Measurements from ENCODE around the gene LCN9. TPM values are rescaled to one million over a fixed set of nuclear protein-coding genes. Genes with fewer than 3 reads are reported as not detected.

Gene LCN9
- total and polyA plus RNA-seq, 2 of the 4 experiments (the other 2 are of a cell fraction) = not detected

- dilution Hi-C loops (cut with HindIII; ENCODE audit: low sequenced_read_pairs, unreplicated experiment) (no loop called here), intact Hi-C loops (cut with micrococcal nuclease) (no loop called here), in situ Hi-C loops (cut with MboI; ENCODE audit: low sequenced_read_pairs) (loop anchor here (10.0 kb wide), 1 partner anchor 419 kb away; no protein-coding TSS in a partner anchor)
- WGBS, 2 experiments (ENCODE audit: extremely low coverage in 2 of 2, insufficient read length in 1 of 2) = 52% methylated on average over 10 of the region's 14 CpGs; no CpG with 5 or more reads in 1 of the 2 experiments
- ChIA-PET CTCF (no interaction called here), POLR2A (ENCODE audit: unreplicated experiment) (no interaction called here)
- Histone ChIP-seq H3K9ac (ENCODE audit: low read depth, low read length) (no peak overlapping the region), H3K56ac (ENCODE audit: extremely low read depth, insufficient read depth, low read length) (no peak overlapping the region), H3K4me1 (ENCODE audit: control insufficient read depth, insufficient read depth, low read length) (peaks cover 1% of the 10 kb centered on the region; the same call in 1 of the 2 replicates), H2BK20ac (ENCODE audit: low read depth, low read length) (no peak overlapping the region), H3K14ac (replicated peaks; ENCODE audit: low read depth, low read length) (no peak overlapping the region), H3K9me1 (ENCODE audit: insufficient read depth, low read length) (no peaks in the 10 kb centered on the region), H3K18ac (ENCODE audit: low read depth, low read length) (no peak overlapping the region), H3K9me3 (ENCODE audit: control insufficient read depth, insufficient read depth, low read length) (no peaks in the 10 kb centered on the region), H3K27ac (ENCODE audit: insufficient read depth, low read length) (no peak overlapping the region), H2AFZ (replicated peaks; ENCODE audit: low read length, poor library complexity) (peak overlapping the region; percentile 21), H3K23ac (ENCODE audit: low read depth, low read length) (no peak overlapping the region), H4K8ac (ENCODE audit: low read depth in 2 of 2, low read length in 2 of 2) (no peak overlapping the region), H2BK5ac (ENCODE audit: low read depth, low read length, poor library complexity, severe bottlenecking) (no peak overlapping the region), H3K4me2 (ENCODE audit: low read depth, low read length) (no peak overlapping the region), H3K4ac (ENCODE audit: low read depth, low read length) (no peak overlapping the region), H2AK5ac (ENCODE audit: low read depth, low read length) (no peak overlapping the region), H4K5ac (ENCODE audit: low read depth, low read length) (no peak overlapping the region), H3K79me1 (ENCODE audit: low read depth in 1 of 2, low read length in 2 of 2) (no peaks in the 10 kb centered on the region), H2AK9ac (replicated peaks; ENCODE audit: low read depth, low read length, poor library complexity) (no peak overlapping the region), H3K36me3 (ENCODE audit: control insufficient read depth, insufficient read depth, low read length) (no peaks in the 10 kb centered on the region), H4K20me1 (ENCODE audit: insufficient read depth, low read length) (no peaks in the 10 kb centered on the region), H2BK120ac (ENCODE audit: low read depth, low read length) (no peak overlapping the region), H4K91ac (ENCODE audit: insufficient read depth, low read depth, low read length) (no peak overlapping the region), H2BK15ac (ENCODE audit: low read depth, low read length) (no peak overlapping the region), H3K27me3 (ENCODE audit: control insufficient read depth, insufficient read depth, low read length) (peaks cover 18% of the 10 kb centered on the region; the same call in 1 of the 2 replicates), H3K4me3 (ENCODE audit: insufficient read depth, low read depth, low read length) (no peak overlapping the region)
- DNase-seq (no peak), ATAC-seq (ENCODE audit: low read depth) (no peak)
- no TSS peak for BruUV-seq (replicated peaks)
- TF ChIP-seq BHLHE40 (IDR thresholded peaks at IDR 0.05; ENCODE audit: low read depth, low read length) = no peak
- TF ChIP-seq FOS (IDR thresholded peaks at IDR 0.05; ENCODE audit: low read depth, low read length) = no peak
- no peak for TF ChIP-seq MXI1 (IDR thresholded peaks at IDR 0.05; ENCODE audit: borderline replicate concordance, low read depth, low read length)
- TF ChIP-seq SMC3 (IDR thresholded peaks at IDR 0.05; ENCODE audit: low read depth, low read length) = no peak
- TF ChIP-seq, protein P1, sequence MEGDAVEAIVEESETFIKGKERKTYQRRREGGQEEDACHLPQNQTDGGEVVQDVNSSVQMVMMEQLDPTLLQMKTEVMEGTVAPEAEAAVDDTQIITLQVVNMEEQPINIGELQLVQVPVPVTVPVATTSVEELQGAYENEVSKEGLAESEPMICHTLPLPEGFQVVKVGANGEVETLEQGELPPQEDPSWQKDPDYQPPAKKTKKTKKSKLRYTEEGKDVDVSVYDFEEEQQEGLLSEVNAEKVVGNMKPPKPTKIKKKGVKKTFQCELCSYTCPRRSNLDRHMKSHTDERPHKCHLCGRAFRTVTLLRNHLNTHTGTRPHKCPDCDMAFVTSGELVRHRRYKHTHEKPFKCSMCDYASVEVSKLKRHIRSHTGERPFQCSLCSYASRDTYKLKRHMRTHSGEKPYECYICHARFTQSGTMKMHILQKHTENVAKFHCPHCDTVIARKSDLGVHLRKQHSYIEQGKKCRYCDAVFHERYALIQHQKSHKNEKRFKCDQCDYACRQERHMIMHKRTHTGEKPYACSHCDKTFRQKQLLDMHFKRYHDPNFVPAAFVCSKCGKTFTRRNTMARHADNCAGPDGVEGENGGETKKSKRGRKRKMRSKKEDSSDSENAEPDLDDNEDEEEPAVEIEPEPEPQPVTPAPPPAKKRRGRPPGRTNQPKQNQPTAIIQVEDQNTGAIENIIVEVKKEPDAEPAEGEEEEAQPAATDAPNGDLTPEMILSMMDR (conservative IDR thresholded peaks at IDR 0.05; ENCODE audit: low read depth, low read length) = no peak
- TF ChIP-seq RFX5 (IDR thresholded peaks at IDR 0.05; ENCODE audit: low read depth, low read length) = no peak
- no peak for TF ChIP-seq MAFK (IDR thresholded peaks at IDR 0.05; ENCODE audit: low read depth, low read length)
- TF ChIP-seq RAD21 (IDR thresholded peaks at IDR 0.05; ENCODE audit: low read length) = no peak
- no peak for TF ChIP-seq USF2 (IDR thresholded peaks at IDR 0.05; ENCODE audit: low read depth, low read length)
- no peak for TF ChIP-seq NFE2L2 (IDR thresholded peaks at IDR 0.05; ENCODE audit: low read depth, low read length)
- TF ChIP-seq MAZ (IDR thresholded peaks at IDR 0.05; ENCODE audit: borderline replicate concordance, low read depth, low read length) = no peak
Measured at GRCh38 chr9:135705376-135705775, 42.3 kb downstream of the LCN9 start.
